ENCODE measurements around the gene ZSCAN29. TPM values are rescaled to one million over a fixed set of nuclear protein-coding genes. Genes with fewer than 3 reads are reported as not detected.

ZSCAN29 gene
- total RNA-seq, 1 experiment from 2014 or later, result 36.3 TPM

- Histone ChIP-seq H3F3A (ENCODE audit: insufficient read depth, low read depth) (no peaks in the 10 kb centered on the region), H3K4me2 (no peak overlapping the region), H3K27me3 (ENCODE audit: insufficient read depth, low read depth) (no peaks in the 10 kb centered on the region), H2AFZ (no peak overlapping the region), H3K4me1 (replicated peaks; ENCODE audit: insufficient read depth) (no peaks in the 10 kb centered on the region), H4K20me1 (ENCODE audit: insufficient read depth) (no peaks in the 10 kb centered on the region), H3K79me2 (ENCODE audit: low read depth) (no peaks in the 10 kb centered on the region), H3K9me2 (ENCODE audit: insufficient read depth) (no peaks in the 10 kb centered on the region; the same call in 1 of the 2 replicates), H3K27ac (no peak overlapping the region), H3K9me3 (ENCODE audit: insufficient read depth, low read depth) (no peaks in the 10 kb centered on the region), H3K36me3 (ENCODE audit: low read depth) (no peaks in the 10 kb centered on the region), H3K4me3 (no peak overlapping the region)
- intact Hi-C loops (cut with micrococcal nuclease; ENCODE audit: unreplicated experiment), result no loop called here
- CTCF ChIA-PET, result no interaction called here
- TF ChIP-seq CTCF (conservative IDR thresholded peaks at IDR 0.05) (no peak), EZH2 (IDR thresholded peaks at IDR 0.05; ENCODE audit: low read depth) (no peak)
- POLR2A ChIA-PET (ENCODE audit: unreplicated experiment), result no interaction called here
- no peak for DNase-seq
- BruUV-seq (replicated peaks), result no TSS peak
Measured at GRCh38 chr15:43318990-43319771, 51.7 kb downstream of the ZSCAN29 start.

GRCh38 chr15:43317566-43318184 is 53.2 kb downstream of the ZSCAN29 start:
- Histone ChIP-seq H3K9me2 (ENCODE audit: insufficient read depth) (no peaks in the 10 kb centered on the region; the same call in 1 of the 2 replicates), H3K4me3 (no peak overlapping the region), H3K9me3 (ENCODE audit: insufficient read depth, low read depth) (no peaks in the 10 kb centered on the region), H3K4me2 (no peak overlapping the region), H4K20me1 (ENCODE audit: insufficient read depth) (no peaks in the 10 kb centered on the region), H3K36me3 (ENCODE audit: low read depth) (no peaks in the 10 kb centered on the region), H3K27ac (no peak overlapping the region), H3K27me3 (ENCODE audit: insufficient read depth, low read depth) (no peaks in the 10 kb centered on the region), H3F3A (ENCODE audit: insufficient read depth, low read depth) (no peaks in the 10 kb centered on the region), H2AFZ (no peak overlapping the region), H3K4me1 (replicated peaks; ENCODE audit: insufficient read depth) (no peaks in the 10 kb centered on the region), H3K79me2 (ENCODE audit: low read depth) (no peaks in the 10 kb centered on the region)
- intact Hi-C loops (cut with micrococcal nuclease; ENCODE audit: unreplicated experiment), result no loop called here
- CTCF ChIA-PET, result no interaction called here
- no peak for TF ChIP-seq EZH2 (IDR thresholded peaks at IDR 0.05; ENCODE audit: low read depth)
- no peak for TF ChIP-seq CTCF (conservative IDR thresholded peaks at IDR 0.05)
- peak; percentile 31 to 42 for DNase-seq
- POLR2A ChIA-PET (ENCODE audit: unreplicated experiment), result interaction anchor here (0.6 kb wide), 2 partner anchors 9 to 743 kb away, joined by 6 to 7 read pairs; no protein-coding TSS in a partner anchor
- no TSS peak for BruUV-seq (replicated peaks)

GRCh38 chr15:43316971-43317346 is 53.9 kb downstream of the ZSCAN29 start:
- Histone ChIP-seq H3K79me2 (ENCODE audit: low read depth) (no peaks in the 10 kb centered on the region), H3F3A (ENCODE audit: insufficient read depth, low read depth) (no peaks in the 10 kb centered on the region), H3K36me3 (ENCODE audit: low read depth) (no peaks in the 10 kb centered on the region), H3K27ac (no peak overlapping the region), H3K4me3 (no peak overlapping the region), H3K4me2 (no peak overlapping the region), H3K27me3 (ENCODE audit: insufficient read depth, low read depth) (no peaks in the 10 kb centered on the region), H4K20me1 (ENCODE audit: insufficient read depth) (no peaks in the 10 kb centered on the region), H3K9me3 (ENCODE audit: insufficient read depth, low read depth) (no peaks in the 10 kb centered on the region), H2AFZ (no peak overlapping the region), H3K4me1 (replicated peaks; ENCODE audit: insufficient read depth) (no peaks in the 10 kb centered on the region), H3K9me2 (ENCODE audit: insufficient read depth) (no peaks in the 10 kb centered on the region)
- TF ChIP-seq EZH2 (IDR thresholded peaks at IDR 0.05; ENCODE audit: low read depth) (no peak), CTCF (conservative IDR thresholded peaks at IDR 0.05) (no peak)
- intact Hi-C loops (cut with micrococcal nuclease; ENCODE audit: unreplicated experiment), result no loop called here
- ChIA-PET POLR2A (ENCODE audit: unreplicated experiment) (interaction anchor here (0.6 kb wide), 1 partner anchor 742 kb away, joined by 6 read pairs; no protein-coding TSS in a partner anchor), CTCF (no interaction called here)
- no TSS peak for BruUV-seq (replicated peaks)
- no peak for DNase-seq

Measured in PC-9 (cell line).